Cardiac fibroblast (primary cell): ENCODE data around the gene CCL16.

ENCODE experiments used
- DNase-seq, 2 donors: peaks; one replicate each; pipeline versions ENCODE4 v3.0.0 to v3.0.0-alpha.2; 2010; ENCODE audit warnings: low read depth in 2 of 2
- H3K4me3 ChIP-seq, 2 donors: replicated peaks in 1 of 2; 1 replicate in 1 of 2; 2 replicates in 1 of 2; pipeline ENCODE4 v1.5.1; 2011; ENCODE audit warnings: low read depth in 2 of 2, low read length in 2 of 2, mild to moderate bottlenecking in 2 of 2, moderate library complexity in 1 of 2
- TF ChIP-seq, protein P1 (sequence below): IDR thresholded peaks from one replicate; pipeline ENCODE4 v1.5.1; 2011; ENCODE audit warnings: low read depth, mild to moderate bottlenecking, low read length, inconsistent platforms

The CCL16 gene

DNA sequence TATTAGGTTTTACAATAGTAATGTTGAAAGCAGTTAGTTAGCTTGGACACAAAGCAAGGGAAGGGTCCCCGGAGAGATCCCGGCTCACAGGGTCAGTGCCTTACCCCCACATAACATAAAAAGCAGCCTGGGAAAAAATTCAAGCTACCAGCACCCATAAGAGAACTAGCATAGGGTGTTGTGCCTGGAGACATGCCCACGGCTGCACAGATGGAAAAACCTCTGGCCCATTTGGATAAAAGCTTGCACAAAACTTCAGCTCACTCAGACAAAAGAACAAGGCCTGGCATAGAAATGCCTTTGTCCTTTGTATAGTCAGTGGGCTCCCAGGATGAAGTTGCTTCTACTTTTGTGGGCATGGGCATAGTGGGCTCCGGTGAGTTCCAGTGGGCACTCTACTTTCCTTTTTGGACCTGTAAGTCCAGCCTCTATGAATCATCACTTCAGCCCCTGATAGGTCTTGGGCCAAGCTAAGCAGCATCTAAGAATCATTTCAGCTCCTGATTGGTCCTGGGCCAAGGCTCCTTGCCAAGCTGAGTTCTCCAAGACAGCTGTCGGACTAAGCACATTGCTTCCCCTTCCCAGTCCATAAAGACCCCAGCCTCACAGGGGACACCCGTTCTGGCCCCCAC is 49.4 kb downstream of the CCL16 start:
- no peak overlapping the region for H3K4me3 ChIP-seq
- TF ChIP-seq, protein P1, sequence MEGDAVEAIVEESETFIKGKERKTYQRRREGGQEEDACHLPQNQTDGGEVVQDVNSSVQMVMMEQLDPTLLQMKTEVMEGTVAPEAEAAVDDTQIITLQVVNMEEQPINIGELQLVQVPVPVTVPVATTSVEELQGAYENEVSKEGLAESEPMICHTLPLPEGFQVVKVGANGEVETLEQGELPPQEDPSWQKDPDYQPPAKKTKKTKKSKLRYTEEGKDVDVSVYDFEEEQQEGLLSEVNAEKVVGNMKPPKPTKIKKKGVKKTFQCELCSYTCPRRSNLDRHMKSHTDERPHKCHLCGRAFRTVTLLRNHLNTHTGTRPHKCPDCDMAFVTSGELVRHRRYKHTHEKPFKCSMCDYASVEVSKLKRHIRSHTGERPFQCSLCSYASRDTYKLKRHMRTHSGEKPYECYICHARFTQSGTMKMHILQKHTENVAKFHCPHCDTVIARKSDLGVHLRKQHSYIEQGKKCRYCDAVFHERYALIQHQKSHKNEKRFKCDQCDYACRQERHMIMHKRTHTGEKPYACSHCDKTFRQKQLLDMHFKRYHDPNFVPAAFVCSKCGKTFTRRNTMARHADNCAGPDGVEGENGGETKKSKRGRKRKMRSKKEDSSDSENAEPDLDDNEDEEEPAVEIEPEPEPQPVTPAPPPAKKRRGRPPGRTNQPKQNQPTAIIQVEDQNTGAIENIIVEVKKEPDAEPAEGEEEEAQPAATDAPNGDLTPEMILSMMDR: no peak
- DNase-seq: peak; percentile 68 to 86

DNA sequence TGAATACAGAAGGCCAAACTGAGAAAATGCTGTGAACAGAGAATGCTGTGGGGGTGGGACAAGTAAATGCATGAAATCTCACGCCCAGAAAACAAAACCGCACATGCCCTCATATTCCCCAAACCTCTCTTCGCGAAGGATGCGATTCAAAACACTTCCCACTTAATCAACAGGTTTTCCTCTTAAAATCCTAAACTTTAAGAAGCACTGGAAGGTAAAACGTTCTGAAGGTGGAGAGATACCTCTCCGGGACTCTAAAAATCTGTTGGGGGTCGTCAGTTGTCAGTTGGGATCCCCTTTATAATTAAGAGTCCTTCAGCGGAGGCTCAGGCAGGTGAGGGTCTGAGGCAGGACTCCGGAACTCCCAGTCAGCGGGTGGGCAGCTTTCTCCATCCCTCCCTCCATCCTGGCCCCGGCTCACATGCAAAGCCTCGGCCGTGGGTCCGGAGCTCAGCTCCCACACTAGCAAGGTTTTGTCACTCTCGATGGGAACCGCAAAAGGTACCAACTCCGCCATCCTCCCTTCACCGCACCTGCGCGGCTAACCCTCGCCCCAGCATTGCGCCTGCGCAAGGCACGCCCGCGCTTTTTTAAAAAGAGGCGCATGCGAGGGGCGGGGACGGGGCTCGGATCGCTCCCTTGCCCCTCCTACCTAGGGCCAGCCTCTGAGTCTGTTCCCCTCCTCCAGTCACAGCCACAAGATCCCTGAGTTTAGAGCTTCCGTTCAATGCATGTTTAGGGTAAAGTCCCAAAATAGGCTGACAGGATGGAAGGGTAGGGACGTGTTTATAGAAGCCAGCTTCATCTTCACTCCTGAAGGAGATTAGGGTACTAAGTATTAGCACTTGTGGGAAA is 50.9 kb downstream of the CCL16 start, which contains the start of gene RDM1:
RDM1 (minus strand) TSS at position 563 of the 855 bp plus-strand sequence; CDS start at position 517, 46 bp downstream.
- DNase-seq: peak; percentile 63 to 68
- TF ChIP-seq, protein P1: no peak

DNA sequence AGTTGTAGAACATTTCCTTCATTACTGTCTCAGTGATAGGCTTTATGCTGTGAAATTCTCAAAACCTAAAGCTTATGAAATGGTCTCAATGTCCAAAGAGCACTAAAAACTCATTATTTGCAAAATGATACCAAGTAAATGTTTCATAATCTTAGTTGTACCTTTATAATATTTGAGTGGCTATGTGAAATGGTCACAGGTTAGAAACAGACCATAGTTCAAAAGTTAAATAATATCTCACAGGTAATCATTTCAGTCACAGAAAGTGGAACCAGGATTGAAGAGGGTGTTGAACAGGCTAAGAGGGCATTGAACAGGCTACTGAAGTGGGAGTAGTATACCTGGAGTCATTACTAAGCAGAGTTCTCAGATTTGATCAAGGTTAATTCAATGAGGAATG is 53.6 kb downstream of the CCL16 start:
- no peak for DNase-seq
- TF ChIP-seq, protein P1: no peak
- H3K4me3 ChIP-seq: no peak overlapping the region

More for the DNA sequence above, 50.9 kb downstream of the CCL16 start, which contains the start of gene RDM1:
- peak within 1 kb of the TSS; percentile 49 to 50 for H3K4me3 ChIP-seq
